Glutamatergic neuron (in vitro differentiated cells): ENCODE measurements around the gene MPG. TPM values are rescaled to one million over a fixed set of nuclear protein-coding genes. Genes with fewer than 3 reads are reported as not detected.
"Not testable (repeated sequence)": the region's sequence is repeated elsewhere in the genome, so short reads cannot be mapped to it uniquely, and the experiment has no call there.

Experiments
- DNase-seq: peaks from one replicate; pipeline ENCODE4 v3.0.0; 2022
- H3K27ac Mint-ChIP-seq: one replicate; pipeline ENCODE4 v1.8.0; 2020; ENCODE audit warnings: mild to moderate bottlenecking, mixed read lengths, inconsistent platforms; ENCODE audit not compliant: unreplicated experiment
- H3K27me3 Mint-ChIP-seq: one replicate; pipeline ENCODE4 v1.8.0; 2020; ENCODE audit warnings: mild to moderate bottlenecking, moderate library complexity, mixed read lengths, inconsistent platforms; ENCODE audit not compliant: unreplicated experiment
- H3K36me3 Mint-ChIP-seq: one replicate; pipeline ENCODE4 v1.8.0; 2020; ENCODE audit warnings: mild to moderate bottlenecking, mixed read lengths, inconsistent platforms; ENCODE audit not compliant: unreplicated experiment
- H3K4me1 Mint-ChIP-seq: one replicate; pipeline ENCODE4 v1.8.0; 2020; ENCODE audit warnings: mild to moderate bottlenecking, low read depth, mixed read lengths, inconsistent platforms; ENCODE audit not compliant: unreplicated experiment
- H3K4me3 Mint-ChIP-seq: one replicate; pipeline ENCODE4 v1.8.0; 2020; ENCODE audit warnings: mild to moderate bottlenecking, mixed read lengths, inconsistent platforms; ENCODE audit not compliant: unreplicated experiment
- H3K9me3 Mint-ChIP-seq: one replicate; pipeline ENCODE4 v1.8.0; 2020; ENCODE audit warnings: mild to moderate bottlenecking, moderate library complexity, mixed read lengths, inconsistent platforms; ENCODE audit not compliant: unreplicated experiment
- CTCF ChIP-seq: fragments of 200-600 bp; sonication (generic); IDR thresholded peaks from one replicate; pipeline ENCODE4 v1.5.0; 2021; ENCODE audit not compliant: partially characterized antibody, unreplicated experiment
- total RNA-seq: library from RNA; stranded (reverse); fragmentation: NEBNext Ultra II Directional; extraction: Animal tissue kit (Norgen Biotek cat#: 25700); gene quantifications from one replicate; pipeline ENCODE4 v1.2.1, GENCODE V29; 2021; ENCODE audit not compliant: unreplicated experiment

MPG gene
- total RNA-seq, 1 donor from 2014 or later = 24.7 TPM

GRCh38 chr16:35011-35677, 42.9 kb upstream of the MPG start:
- DNase-seq = no peak
- H3K36me3 Mint-ChIP-seq = no peaks in the 10 kb centered on the region
- peaks cover 9% of the 10 kb centered on the region for H3K4me1 Mint-ChIP-seq
- H3K9me3 Mint-ChIP-seq = peaks cover 9% of the 10 kb centered on the region
- no peak overlapping the region for H3K27ac Mint-ChIP-seq
- H3K27me3 Mint-ChIP-seq = peaks cover 4% of the 10 kb centered on the region
- no peak overlapping the region for H3K4me3 Mint-ChIP-seq
- no peak for TF ChIP-seq CTCF

GRCh38 chr16:35678-36305, 42.2 kb upstream of the MPG start:
- no peak overlapping the region for H3K27ac Mint-ChIP-seq
- DNase-seq = no peak
- peaks cover 9% of the 10 kb centered on the region for H3K9me3 Mint-ChIP-seq
- H3K36me3 Mint-ChIP-seq = no peaks in the 10 kb centered on the region
- peaks cover 9% of the 10 kb centered on the region for H3K4me1 Mint-ChIP-seq
- TF ChIP-seq CTCF = no peak
- peaks cover 4% of the 10 kb centered on the region for H3K27me3 Mint-ChIP-seq
- no peak overlapping the region for H3K4me3 Mint-ChIP-seq

- no peak for TF ChIP-seq CTCF
These were observed 41.6 kb upstream of the MPG start for GRCh38 chr16:36336-36984.

GRCh38 chr16:37511-37910, 40.5 kb upstream of the MPG start:
- Mint-ChIP-seq H3K27ac (no peak overlapping the region), H3K9me3 (peaks cover 16% of the 10 kb centered on the region), H3K4me1 (peaks cover 9% of the 10 kb centered on the region), H3K4me3 (no peak overlapping the region), H3K27me3 (peaks cover 4% of the 10 kb centered on the region), H3K36me3 (peaks cover 5% of the 10 kb centered on the region)
- no peak for DNase-seq
- TF ChIP-seq CTCF = no peak

More at GRCh38 chr16:36336-36984, 41.6 kb upstream of the MPG start:
- peaks cover 9% of the 10 kb centered on the region for H3K4me1 Mint-ChIP-seq
- H3K27me3 Mint-ChIP-seq = peaks cover 4% of the 10 kb centered on the region
- H3K9me3 Mint-ChIP-seq = peaks cover 11% of the 10 kb centered on the region
- no peaks in the 10 kb centered on the region for H3K36me3 Mint-ChIP-seq
- H3K27ac Mint-ChIP-seq = no peak overlapping the region
- no peak overlapping the region for H3K4me3 Mint-ChIP-seq
- DNase-seq = no peak

- H3K27me3 Mint-ChIP-seq, DNase-seq, H3K4me1 Mint-ChIP-seq, H3K27ac Mint-ChIP-seq, H3K4me3 Mint-ChIP-seq, H3K36me3 Mint-ChIP-seq: not testable (repeated sequence)
- peaks cover 16% of the 10 kb centered on the region for H3K9me3 Mint-ChIP-seq
These were observed 39.8 kb upstream of the MPG start for GRCh38 chr16:38206-38605.
